Measurements from ENCODE around the gene CALCOCO2. TPM values are rescaled to one million over a fixed set of nuclear protein-coding genes. Genes with fewer than 3 reads are reported as not detected.

CALCOCO2 gene
- total RNA-seq, 1 donor from 2014 or later, result 142 TPM

DNA sequence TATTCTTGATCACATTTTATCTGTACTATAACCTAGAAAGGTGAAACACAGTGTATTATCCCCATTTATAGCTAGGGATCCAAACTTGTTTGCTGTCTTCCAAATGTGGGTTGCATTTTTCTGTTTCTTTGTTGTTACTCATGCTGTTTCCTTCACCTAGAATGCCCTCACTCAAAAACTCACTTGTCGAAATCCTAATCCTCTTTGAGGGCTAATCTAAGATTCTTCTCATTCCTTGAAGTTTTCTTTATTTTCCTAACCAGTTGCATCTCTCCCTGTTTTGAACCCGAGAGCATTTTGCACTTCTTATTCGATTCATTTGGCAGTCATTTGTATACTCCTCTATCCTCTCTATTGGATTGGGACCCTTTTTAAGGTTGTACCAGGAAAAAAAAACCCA lies 9.6 kb downstream of the CALCOCO2 start:
- Mint-ChIP-seq H3K4me3 (ENCODE audit: unreplicated experiment) (no peak overlapping the region), H3K9me3 (ENCODE audit: unreplicated experiment) (peaks cover 4% of the 10 kb centered on the region), H3K36me3 (ENCODE audit: unreplicated experiment) (no peaks in the 10 kb centered on the region), H3K27me3 (ENCODE audit: unreplicated experiment) (no peaks in the 10 kb centered on the region), H3K4me1 (ENCODE audit: low read depth, unreplicated experiment) (peaks cover 17% of the 10 kb centered on the region), H3K27ac (ENCODE audit: unreplicated experiment) (no peak overlapping the region)
- TF ChIP-seq, protein P1, sequence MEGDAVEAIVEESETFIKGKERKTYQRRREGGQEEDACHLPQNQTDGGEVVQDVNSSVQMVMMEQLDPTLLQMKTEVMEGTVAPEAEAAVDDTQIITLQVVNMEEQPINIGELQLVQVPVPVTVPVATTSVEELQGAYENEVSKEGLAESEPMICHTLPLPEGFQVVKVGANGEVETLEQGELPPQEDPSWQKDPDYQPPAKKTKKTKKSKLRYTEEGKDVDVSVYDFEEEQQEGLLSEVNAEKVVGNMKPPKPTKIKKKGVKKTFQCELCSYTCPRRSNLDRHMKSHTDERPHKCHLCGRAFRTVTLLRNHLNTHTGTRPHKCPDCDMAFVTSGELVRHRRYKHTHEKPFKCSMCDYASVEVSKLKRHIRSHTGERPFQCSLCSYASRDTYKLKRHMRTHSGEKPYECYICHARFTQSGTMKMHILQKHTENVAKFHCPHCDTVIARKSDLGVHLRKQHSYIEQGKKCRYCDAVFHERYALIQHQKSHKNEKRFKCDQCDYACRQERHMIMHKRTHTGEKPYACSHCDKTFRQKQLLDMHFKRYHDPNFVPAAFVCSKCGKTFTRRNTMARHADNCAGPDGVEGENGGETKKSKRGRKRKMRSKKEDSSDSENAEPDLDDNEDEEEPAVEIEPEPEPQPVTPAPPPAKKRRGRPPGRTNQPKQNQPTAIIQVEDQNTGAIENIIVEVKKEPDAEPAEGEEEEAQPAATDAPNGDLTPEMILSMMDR (IDR thresholded peaks at IDR 0.05; ENCODE audit: partially characterized antibody, unreplicated experiment), result no peak
- DNase-seq, result no peak

DNA sequence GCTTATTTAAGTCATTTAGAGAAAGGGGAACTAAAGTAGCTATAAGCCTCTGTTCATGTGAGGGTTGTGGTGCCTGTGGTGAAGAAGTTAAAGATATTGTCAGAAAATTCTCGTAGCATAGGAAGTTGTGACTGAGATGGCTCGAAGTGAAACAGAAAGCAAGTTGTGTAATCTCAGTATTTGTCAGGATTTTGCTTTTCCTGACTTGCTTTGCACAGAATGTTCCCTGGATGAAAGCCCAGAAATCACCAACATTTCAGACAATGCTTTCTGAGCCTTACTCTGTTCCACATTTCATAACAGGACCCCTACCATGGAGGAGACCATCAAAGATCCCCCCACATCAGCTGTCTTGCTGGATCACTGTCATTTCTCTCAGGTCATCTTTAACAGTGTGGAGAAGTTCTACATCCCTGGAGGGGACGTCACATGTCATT lies 10.6 kb downstream of the CALCOCO2 start:
- TF ChIP-seq, protein P1 (IDR thresholded peaks at IDR 0.05; ENCODE audit: partially characterized antibody, unreplicated experiment), result no peak
- no peak overlapping the region for H3K27ac Mint-ChIP-seq (ENCODE audit: unreplicated experiment)
- peaks cover 4% of the 10 kb centered on the region for H3K9me3 Mint-ChIP-seq (ENCODE audit: unreplicated experiment)
- DNase-seq, result no peak
- no peaks in the 10 kb centered on the region for H3K36me3 Mint-ChIP-seq (ENCODE audit: unreplicated experiment)
- no peaks in the 10 kb centered on the region for H3K27me3 Mint-ChIP-seq (ENCODE audit: unreplicated experiment)
- peaks cover 13% of the 10 kb centered on the region for H3K4me1 Mint-ChIP-seq (ENCODE audit: low read depth, unreplicated experiment)
- no peak overlapping the region for H3K4me3 Mint-ChIP-seq (ENCODE audit: unreplicated experiment)

- Mint-ChIP-seq H3K27ac (ENCODE audit: unreplicated experiment) (no peak overlapping the region), H3K9me3 (ENCODE audit: unreplicated experiment) (peaks cover 4% of the 10 kb centered on the region), H3K36me3 (ENCODE audit: unreplicated experiment) (no peaks in the 10 kb centered on the region), H3K27me3 (ENCODE audit: unreplicated experiment) (no peaks in the 10 kb centered on the region), H3K4me3 (ENCODE audit: unreplicated experiment) (no peak overlapping the region), H3K4me1 (ENCODE audit: low read depth, unreplicated experiment) (peaks cover 10% of the 10 kb centered on the region)
- no peak for DNase-seq
- TF ChIP-seq, protein P1 (IDR thresholded peaks at IDR 0.05; ENCODE audit: partially characterized antibody, unreplicated experiment), result no peak
Observed at GRCh38 chr17:48842746-48843145, 11.9 kb downstream of the CALCOCO2 start.

GRCh38 chr17:48843187-48843900 lies 12.5 kb downstream of the CALCOCO2 start:
- H3K36me3 Mint-ChIP-seq (ENCODE audit: unreplicated experiment), result no peaks in the 10 kb centered on the region
- peaks cover 2% of the 10 kb centered on the region for H3K9me3 Mint-ChIP-seq (ENCODE audit: unreplicated experiment)
- H3K4me1 Mint-ChIP-seq (ENCODE audit: low read depth, unreplicated experiment), result peaks cover 7% of the 10 kb centered on the region

More at GRCh38 chr17:48843187-48843900, 12.5 kb downstream of the CALCOCO2 start:
- DNase-seq, result no peak
- TF ChIP-seq, protein P1 (IDR thresholded peaks at IDR 0.05; ENCODE audit: partially characterized antibody, unreplicated experiment), result no peak
- no peak overlapping the region for H3K27ac Mint-ChIP-seq (ENCODE audit: unreplicated experiment)
- no peak overlapping the region for H3K4me3 Mint-ChIP-seq (ENCODE audit: unreplicated experiment)
- no peaks in the 10 kb centered on the region for H3K27me3 Mint-ChIP-seq (ENCODE audit: unreplicated experiment)

Data from glutamatergic neuron (in vitro differentiated cells).